Hepatocyte (in vitro differentiated cells): ENCODE data around the gene HLF.

Experiments used
- CTCF ChIP-seq: fragments of 200-600 bp; sonication (generic); IDR thresholded peaks from 2 replicates; pipeline ENCODE4 v1.5.1; 2016; ENCODE audit warnings: antibody characterized with exemption, mild to moderate bottlenecking; ENCODE audit not compliant: poor library complexity
- EZH2phosphoT487 ChIP-seq: fragments of 200-600 bp; sonication (generic); IDR thresholded peaks from one replicate; pipeline ENCODE4 v1.6.1; 2018; ENCODE audit warnings: antibody characterized with exemption, mild to moderate bottlenecking, low read depth, moderate library complexity; ENCODE audit not compliant: unreplicated experiment, severe bottlenecking

- TF ChIP-seq CTCF (no peak), EZH2phosphoT487 (no peak)
Measured at GRCh38 chr17:55219934-55220333, 44.8 kb upstream of the HLF start.
